ENCODE measurements around the gene FHIT.
A peak's percentile ranks its signal among the peaks of the same experiment; 100 is the strongest.

DNA sequence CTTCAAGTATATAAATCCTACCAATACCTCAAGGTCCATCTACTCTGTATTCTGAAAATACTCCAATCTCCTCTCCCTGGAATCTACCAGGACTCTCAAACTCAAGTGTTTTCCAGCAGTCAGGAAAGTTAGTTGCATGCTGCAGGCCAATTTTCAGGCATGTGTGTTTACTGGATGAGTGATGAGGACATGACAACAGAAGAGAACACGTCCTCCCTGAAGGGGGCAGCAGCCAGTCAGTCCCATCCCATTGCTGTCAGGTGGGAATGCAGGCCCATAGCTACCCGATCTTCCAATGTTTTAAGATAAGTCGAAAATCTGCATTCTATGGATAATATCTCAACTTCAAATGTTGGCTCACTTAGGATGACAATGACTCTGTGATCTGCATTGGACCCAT is 496.2 kb downstream of the FHIT start:
- TF ChIP-seq, protein P1, sequence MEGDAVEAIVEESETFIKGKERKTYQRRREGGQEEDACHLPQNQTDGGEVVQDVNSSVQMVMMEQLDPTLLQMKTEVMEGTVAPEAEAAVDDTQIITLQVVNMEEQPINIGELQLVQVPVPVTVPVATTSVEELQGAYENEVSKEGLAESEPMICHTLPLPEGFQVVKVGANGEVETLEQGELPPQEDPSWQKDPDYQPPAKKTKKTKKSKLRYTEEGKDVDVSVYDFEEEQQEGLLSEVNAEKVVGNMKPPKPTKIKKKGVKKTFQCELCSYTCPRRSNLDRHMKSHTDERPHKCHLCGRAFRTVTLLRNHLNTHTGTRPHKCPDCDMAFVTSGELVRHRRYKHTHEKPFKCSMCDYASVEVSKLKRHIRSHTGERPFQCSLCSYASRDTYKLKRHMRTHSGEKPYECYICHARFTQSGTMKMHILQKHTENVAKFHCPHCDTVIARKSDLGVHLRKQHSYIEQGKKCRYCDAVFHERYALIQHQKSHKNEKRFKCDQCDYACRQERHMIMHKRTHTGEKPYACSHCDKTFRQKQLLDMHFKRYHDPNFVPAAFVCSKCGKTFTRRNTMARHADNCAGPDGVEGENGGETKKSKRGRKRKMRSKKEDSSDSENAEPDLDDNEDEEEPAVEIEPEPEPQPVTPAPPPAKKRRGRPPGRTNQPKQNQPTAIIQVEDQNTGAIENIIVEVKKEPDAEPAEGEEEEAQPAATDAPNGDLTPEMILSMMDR (IDR thresholded peaks at IDR 0.05; ENCODE audit: low read depth, low read length, poor library complexity, severe bottlenecking): peak; percentile 33
- TF ChIP-seq EZH2phosphoT487 (IDR thresholded peaks at IDR 0.05; ENCODE audit: borderline replicate concordance, low read length): no peak
